LNCaP clone FGC (cell line): ENCODE measurements around the gene SELENOS.

Experiments
- DNase-seq: peaks from one replicate; pipeline ENCODE4 v3.0.0-alpha.2; 2011; ENCODE audit warnings: low read depth
- H3K4me3 ChIP-seq: 2 replicates; pipeline ENCODE4 v1.5.1; 2011; ENCODE audit warnings: mild to moderate bottlenecking, low read depth, low read length, control low read depth
- TF ChIP-seq, protein P1 (sequence below): IDR thresholded peaks from 2 replicates; pipeline ENCODE4 v1.5.1; 2012; ENCODE audit warnings: mild to moderate bottlenecking; ENCODE audit not compliant: control insufficient read depth, insufficient read depth; ENCODE audit errors: extremely low read depth

The SELENOS gene

DNA sequence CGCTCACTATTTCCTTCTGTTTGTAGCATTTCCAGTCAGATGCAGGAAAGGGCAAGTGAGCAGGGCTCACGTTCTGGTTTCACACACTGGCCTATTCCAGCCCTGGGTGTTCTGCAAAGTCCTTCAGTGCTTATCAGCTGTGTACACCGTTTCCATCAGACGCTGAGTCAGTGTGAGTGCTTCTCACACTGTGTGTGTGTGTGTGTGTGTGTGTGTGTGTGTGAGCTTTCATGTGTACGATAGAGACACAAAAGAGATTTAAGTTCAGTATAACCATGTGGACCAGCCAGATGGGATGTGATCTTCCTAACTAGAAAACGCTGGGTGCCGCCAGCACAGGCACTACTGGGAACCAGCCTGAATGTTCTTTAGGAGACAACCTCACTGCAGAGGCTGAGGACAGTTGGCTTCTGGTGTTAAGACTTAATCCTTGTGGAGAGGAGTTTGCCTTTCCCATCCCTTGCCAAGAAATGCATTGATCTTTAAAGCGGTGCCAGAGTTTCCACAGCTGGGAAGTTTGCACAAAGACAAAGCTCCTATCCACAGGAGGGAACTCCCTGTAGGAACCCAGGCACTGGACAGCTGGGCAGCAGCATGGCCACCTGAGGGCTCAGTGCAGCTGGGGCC, 21.6 kb downstream of the SELENOS start:
- no peak for DNase-seq
- TF ChIP-seq, protein P1, sequence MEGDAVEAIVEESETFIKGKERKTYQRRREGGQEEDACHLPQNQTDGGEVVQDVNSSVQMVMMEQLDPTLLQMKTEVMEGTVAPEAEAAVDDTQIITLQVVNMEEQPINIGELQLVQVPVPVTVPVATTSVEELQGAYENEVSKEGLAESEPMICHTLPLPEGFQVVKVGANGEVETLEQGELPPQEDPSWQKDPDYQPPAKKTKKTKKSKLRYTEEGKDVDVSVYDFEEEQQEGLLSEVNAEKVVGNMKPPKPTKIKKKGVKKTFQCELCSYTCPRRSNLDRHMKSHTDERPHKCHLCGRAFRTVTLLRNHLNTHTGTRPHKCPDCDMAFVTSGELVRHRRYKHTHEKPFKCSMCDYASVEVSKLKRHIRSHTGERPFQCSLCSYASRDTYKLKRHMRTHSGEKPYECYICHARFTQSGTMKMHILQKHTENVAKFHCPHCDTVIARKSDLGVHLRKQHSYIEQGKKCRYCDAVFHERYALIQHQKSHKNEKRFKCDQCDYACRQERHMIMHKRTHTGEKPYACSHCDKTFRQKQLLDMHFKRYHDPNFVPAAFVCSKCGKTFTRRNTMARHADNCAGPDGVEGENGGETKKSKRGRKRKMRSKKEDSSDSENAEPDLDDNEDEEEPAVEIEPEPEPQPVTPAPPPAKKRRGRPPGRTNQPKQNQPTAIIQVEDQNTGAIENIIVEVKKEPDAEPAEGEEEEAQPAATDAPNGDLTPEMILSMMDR, result no peak
- H3K4me3 ChIP-seq, result no peak overlapping the region

- no peak overlapping the region for H3K4me3 ChIP-seq
- TF ChIP-seq, protein P1, result no peak
- DNase-seq, result no peak
These were observed 22.3 kb downstream of the SELENOS start for GRCh38 chr15:101255051-101255395.

DNA sequence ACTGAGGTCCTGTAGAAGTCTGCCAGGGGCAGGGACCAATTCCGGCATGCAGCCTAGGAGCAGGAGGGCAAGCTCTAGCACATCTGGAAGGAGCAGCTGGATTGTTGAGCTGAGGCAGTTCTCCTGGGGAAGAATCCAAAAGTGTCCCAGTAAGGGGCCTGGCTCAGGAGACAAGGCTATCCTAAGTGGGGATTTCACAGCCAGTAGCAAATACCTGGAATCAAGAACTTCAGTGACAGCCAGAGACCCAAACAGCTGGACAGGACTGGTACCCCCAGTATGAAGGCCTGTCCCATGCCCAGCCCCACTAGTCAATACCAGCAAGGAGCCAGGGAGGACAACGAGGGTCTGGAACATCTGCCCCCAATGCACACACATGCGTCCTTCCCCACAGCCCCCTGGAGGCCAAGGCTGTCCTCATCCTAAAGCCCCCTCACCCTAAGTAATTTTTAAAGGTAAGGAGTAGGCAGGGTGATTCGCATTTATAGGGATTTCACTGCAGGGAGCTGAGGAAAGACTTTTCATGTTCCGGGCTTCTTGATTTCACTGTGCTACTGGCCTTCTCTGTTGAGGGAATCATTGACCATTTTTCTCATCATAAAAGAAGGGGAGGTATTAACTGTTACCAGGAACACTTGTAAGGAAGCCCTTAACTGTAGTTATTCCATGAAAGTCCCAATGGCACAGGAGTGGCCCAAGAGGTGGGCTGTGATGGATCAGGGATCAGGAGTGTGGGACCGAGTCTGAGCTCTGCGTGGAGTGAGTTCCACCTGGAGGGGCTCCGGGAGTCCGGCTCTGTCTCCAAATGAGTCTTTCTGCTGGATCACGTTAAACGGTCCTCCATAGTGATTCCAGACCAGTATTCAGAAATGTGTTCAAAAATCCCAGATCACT, 22.9 kb downstream of the SELENOS start:
- DNase-seq, result no peak
- H3K4me3 ChIP-seq, result no peak overlapping the region
- TF ChIP-seq, protein P1, result no peak

- DNase-seq, result no peak
- H3K4me3 ChIP-seq, result peak overlapping the region; percentile 72
- TF ChIP-seq, protein P1, result no peak
These were observed 24.4 kb downstream of the SELENOS start for GRCh38 chr15:101252836-101253235.

- DNase-seq, result peak; percentile 61
- H3K4me3 ChIP-seq, result peak within 1 kb of the TSS; percentile 77
- TF ChIP-seq, protein P1, result peak; percentile 45
These were observed 25.2 kb downstream of the SELENOS start, which contains the start of gene CHSY1 for GRCh38 chr15:101251830-101252820. Gene CHSY1 (minus strand): TSS chr15:101252048. CDS start chr15:101251456, 592 bp downstream.

DNA sequence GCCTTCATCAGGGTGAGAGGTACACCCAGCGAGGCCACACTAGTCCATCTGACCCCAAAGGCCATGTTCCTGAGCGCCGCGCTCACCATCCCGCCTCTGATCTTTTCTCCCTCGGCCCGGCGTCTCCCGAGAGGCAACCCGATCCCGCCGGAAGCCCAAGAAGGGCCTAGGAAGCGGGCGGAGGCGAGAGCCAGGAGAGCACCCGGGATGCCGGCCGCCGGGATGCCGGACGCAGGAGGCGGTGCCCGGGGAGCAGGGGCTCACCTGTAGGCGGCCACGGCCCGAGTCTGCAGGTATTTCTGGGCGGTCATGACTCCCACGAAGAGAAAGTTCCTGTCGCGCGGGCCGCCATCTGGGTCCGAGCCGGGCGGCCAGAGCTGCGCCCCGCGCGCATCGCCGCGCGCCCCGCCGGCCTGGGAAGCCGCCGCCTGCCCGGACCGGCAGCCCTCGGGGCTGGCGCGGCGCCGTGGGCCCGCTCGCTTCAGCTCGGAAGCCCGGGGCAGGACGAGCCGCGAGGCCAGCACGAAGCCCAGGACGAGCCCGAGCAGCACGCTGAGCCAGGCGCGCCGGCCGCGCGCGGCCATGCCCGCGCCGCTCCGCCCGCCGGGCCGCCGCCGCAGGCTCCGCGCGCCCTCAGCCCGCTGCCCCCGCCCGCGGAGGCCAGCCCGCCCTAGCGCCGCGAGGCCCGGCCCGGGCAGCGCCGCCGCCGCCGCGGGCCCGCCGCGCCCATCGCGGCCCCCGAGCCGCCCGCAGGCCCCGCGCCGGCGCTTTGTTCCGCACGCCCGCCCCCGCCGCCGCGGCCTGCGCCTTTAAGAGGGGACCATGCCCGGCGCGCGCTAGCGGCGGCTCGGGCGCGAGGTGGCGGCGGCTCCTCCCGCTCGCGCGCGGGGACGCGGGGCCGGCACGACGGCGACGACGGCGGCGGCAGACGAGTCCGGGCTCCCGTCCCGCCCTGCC, 26.1 kb downstream of the SELENOS start:
- peak overlapping the region; percentile 77 for H3K4me3 ChIP-seq
- TF ChIP-seq, protein P1, result no peak
- DNase-seq, result no peak
